ENCODE measurements around the gene MRPL53. TPM values are rescaled to one million over a fixed set of nuclear protein-coding genes. Genes with fewer than 3 reads are reported as not detected.
A peak's percentile ranks its signal among the peaks of the same experiment; 100 is the strongest.
"Not testable (repeated sequence)": the region's sequence is repeated elsewhere in the genome, so short reads cannot be mapped to it uniquely, and the experiment has no call there.

MRPL53 gene
- total and polyA plus RNA-seq, 2 of the 13 experiments (the other 11 are each of a cell fraction or from before 2014, with no cell fraction given), result 34.3 to 51.9 TPM

DNA sequence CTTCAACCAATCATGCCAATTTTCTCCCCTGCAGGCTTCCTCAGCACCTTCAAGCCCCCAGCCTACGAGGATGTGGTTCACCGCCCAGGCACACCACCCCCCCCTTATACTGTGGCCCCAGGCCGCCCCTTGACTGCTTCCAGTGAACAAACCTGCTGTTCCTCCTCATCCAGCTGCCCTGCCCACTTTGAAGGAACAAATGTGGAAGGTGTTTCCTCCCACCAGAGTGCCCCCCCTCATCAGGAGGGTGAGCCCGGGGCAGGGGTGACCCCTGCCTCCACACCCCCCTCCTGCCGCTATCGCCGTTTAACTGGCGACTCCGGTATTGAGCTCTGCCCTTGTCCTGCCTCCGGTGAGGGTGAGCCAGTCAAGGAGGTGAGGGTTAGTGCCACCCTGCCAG is 12.3 kb downstream of the MRPL53 start:
- WGBS (ENCODE audit: low lambda C conversion rate), result 96% methylated on average over 10 of the region's 10 CpGs
- H4K20me1 ChIP-seq (ENCODE audit: insufficient read depth, low read length); H3K4me2 ChIP-seq (ENCODE audit: low read depth, low read length); BruUV-seq (replicated peaks); DNase-seq (ENCODE audit: low spot score); FAIRE-seq; H3K9ac ChIP-seq (ENCODE audit: insufficient read depth, low read depth, low read length); H2AFZ ChIP-seq (ENCODE audit: low read length); in situ Hi-C loops (cut with HindIII; ENCODE audit: extremely low pct_ligation_motif_present, low pct_unique_long_range_greater_than_20kb); H3K9me3 ChIP-seq (ENCODE audit: low read length); H3K27me3 ChIP-seq (ENCODE audit: control insufficient read depth in 1 of 2, insufficient read depth in 2 of 2, low read length in 2 of 2); CTCF ChIA-PET (ENCODE audit: low intra/inter-chr PET ratio, low total read pairs); H3K4me3 ChIP-seq (replicated peaks in 1 of 3; ENCODE audit: insufficient read depth in 1 of 3, low read depth in 2 of 3, low read length in 3 of 3); ATAC-seq; intact Hi-C loops (cut with micrococcal nuclease; ENCODE audit: unreplicated experiment); H3K27ac ChIP-seq (ENCODE audit: extremely low read length, insufficient read depth, low read length); TF ChIP-seq NONO (IDR thresholded peaks at IDR 0.05): not testable (repeated sequence)
- POLR2A ChIA-PET, result interaction anchor here (2.7 to 12.4 kb wide), 5 partner anchors 17 to 47 kb away, joined by 11 to 342 read pairs (median 71); partner anchors contain the start of genes CCDC142, LBX2, PCGF1 and RTKN
- H3K4me1 ChIP-seq (ENCODE audit: insufficient read depth, low read length), result peaks cover 40% of the 10 kb centered on the region
- H3K36me3 ChIP-seq (replicated peaks in 1 of 2; ENCODE audit: control insufficient read depth in 1 of 2, insufficient read depth in 2 of 2, low read length in 2 of 2), result peaks cover 1 to 24% of the 10 kb centered on the region in 2 experiments
- peaks cover 44% of the 10 kb centered on the region for H3K79me2 ChIP-seq (ENCODE audit: insufficient read depth, low read length)
- peak; percentile 28; the same call in 1 of the 2 replicates for TF ChIP-seq ZNF558 (CRISPR knock-in tag; IDR thresholded peaks at IDR 0.05; ENCODE audit: borderline replicate concordance)
- TF ChIP-seq NONO (CRISPR knock-in tag; conservative IDR thresholded peaks at IDR 0.05), result peak; percentile 62
- TF ChIP-seq ZNF589 (CRISPR knock-in tag; conservative IDR thresholded peaks at IDR 0.05), result 0 out of 2 replicates have a peak, but pooled peaks have one; percentile 4
- 0 out of 2 replicates have a peak, but pooled peaks have one; percentile 43 for TF ChIP-seq REL (CRISPR knock-in tag; conservative IDR thresholded peaks at IDR 0.05)
- peak; percentile 60 for TF ChIP-seq AGO2 (optimal IDR thresholded peaks at IDR 0.05; ENCODE audit: low read depth, low read length)
- 0 out of 2 replicates have a peak, but pooled peaks have one; percentile 40 for TF ChIP-seq ZC3H13 (CRISPR knock-in tag; IDR thresholded peaks at IDR 0.05)
- peak; percentile 47 for TF ChIP-seq AGO1 (IDR thresholded peaks at IDR 0.05; ENCODE audit: low read depth, low read length, poor library complexity, severe bottlenecking)
- TF ChIP-seq ZNF772 (CRISPR knock-in tag; IDR thresholded peaks at IDR 0.05), result 0 out of 2 replicates have a peak, but pooled peaks have one; percentile 6
- TF ChIP-seq, protein P1, sequence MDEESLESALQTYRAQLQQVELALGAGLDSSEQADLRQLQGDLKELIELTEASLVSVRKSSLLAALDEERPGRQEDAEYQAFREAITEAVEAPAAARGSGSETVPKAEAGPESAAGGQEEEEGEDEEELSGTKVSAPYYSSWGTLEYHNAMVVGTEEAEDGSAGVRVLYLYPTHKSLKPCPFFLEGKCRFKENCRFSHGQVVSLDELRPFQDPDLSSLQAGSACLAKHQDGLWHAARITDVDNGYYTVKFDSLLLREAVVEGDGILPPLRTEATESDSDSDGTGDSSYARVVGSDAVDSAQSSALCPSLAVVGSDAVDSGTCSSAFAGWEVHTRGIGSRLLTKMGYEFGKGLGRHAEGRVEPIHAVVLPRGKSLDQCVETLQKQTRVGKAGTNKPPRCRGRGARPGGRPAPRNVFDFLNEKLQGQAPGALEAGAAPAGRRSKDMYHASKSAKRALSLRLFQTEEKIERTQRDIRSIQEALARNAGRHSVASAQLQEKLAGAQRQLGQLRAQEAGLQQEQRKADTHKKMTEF (CRISPR knock-in tag; IDR thresholded peaks at IDR 0.05), result 0 out of 2 replicates have a peak, but pooled peaks have one; percentile 4

Data from HepG2 (cell line).